ENCODE data around the gene CELF2.
"Not testable (repeated sequence)": the region's sequence is repeated elsewhere in the genome, so short reads cannot be mapped to it uniquely, and the experiment has no call there.

CELF2 gene

DNA sequence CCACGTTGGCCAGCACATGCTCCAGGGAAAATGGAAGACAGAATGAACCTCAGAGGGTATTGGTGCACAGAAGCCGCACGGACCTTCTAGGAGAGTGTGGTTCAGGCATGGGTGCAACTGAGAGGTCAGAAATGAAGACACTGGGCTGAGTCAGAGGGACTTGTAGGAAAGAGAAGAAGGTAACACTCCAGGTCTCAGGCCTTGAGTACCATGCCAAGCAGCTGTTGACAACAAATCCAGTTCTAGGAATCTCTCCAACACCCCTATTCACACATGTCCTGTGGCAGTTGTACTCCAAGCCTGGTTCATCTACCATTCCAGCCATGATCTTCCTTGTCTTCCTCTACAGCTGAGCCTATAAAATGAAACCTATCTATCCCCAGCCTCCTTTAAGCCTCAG, 342.2 kb downstream of the CELF2 start:
- H3K36me3 ChIP-seq (ENCODE audit: control insufficient read depth, low read length): no peaks in the 10 kb centered on the region
- H3K4me3 ChIP-seq (ENCODE audit: low read length): no peak overlapping the region
- no peaks in the 10 kb centered on the region for H3K27me3 ChIP-seq (ENCODE audit: control insufficient read depth, low read length)
- H3K4me1 ChIP-seq (ENCODE audit: control insufficient read depth, low read length): no peaks in the 10 kb centered on the region
- H3K79me2 ChIP-seq (ENCODE audit: control insufficient read depth, low read length): no peaks in the 10 kb centered on the region
- H3K9me2 ChIP-seq (replicated peaks; ENCODE audit: control insufficient read depth, low read length): no peaks in the 10 kb centered on the region
- no peaks in the 10 kb centered on the region for H4K20me1 ChIP-seq (ENCODE audit: control insufficient read depth, insufficient read depth, low read depth, low read length)
- no peaks in the 10 kb centered on the region for H3K9me3 ChIP-seq (ENCODE audit: control insufficient read depth, insufficient read depth, low read length)
- H3F3A ChIP-seq (ENCODE audit: control insufficient read depth, insufficient read depth): no peaks in the 10 kb centered on the region
- TF ChIP-seq, protein P1, sequence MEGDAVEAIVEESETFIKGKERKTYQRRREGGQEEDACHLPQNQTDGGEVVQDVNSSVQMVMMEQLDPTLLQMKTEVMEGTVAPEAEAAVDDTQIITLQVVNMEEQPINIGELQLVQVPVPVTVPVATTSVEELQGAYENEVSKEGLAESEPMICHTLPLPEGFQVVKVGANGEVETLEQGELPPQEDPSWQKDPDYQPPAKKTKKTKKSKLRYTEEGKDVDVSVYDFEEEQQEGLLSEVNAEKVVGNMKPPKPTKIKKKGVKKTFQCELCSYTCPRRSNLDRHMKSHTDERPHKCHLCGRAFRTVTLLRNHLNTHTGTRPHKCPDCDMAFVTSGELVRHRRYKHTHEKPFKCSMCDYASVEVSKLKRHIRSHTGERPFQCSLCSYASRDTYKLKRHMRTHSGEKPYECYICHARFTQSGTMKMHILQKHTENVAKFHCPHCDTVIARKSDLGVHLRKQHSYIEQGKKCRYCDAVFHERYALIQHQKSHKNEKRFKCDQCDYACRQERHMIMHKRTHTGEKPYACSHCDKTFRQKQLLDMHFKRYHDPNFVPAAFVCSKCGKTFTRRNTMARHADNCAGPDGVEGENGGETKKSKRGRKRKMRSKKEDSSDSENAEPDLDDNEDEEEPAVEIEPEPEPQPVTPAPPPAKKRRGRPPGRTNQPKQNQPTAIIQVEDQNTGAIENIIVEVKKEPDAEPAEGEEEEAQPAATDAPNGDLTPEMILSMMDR (IDR thresholded peaks at IDR 0.05; ENCODE audit: low read depth, low read length, poor library complexity, severe bottlenecking): no peak
- TF ChIP-seq EZH2phosphoT487 (IDR thresholded peaks at IDR 0.05; ENCODE audit: borderline replicate concordance, low read length): no peak
- H3K27ac ChIP-seq (ENCODE audit: low read depth, low read length): no peak overlapping the region
- no peak overlapping the region for H3K4me2 ChIP-seq (ENCODE audit: low read length)

DNA sequence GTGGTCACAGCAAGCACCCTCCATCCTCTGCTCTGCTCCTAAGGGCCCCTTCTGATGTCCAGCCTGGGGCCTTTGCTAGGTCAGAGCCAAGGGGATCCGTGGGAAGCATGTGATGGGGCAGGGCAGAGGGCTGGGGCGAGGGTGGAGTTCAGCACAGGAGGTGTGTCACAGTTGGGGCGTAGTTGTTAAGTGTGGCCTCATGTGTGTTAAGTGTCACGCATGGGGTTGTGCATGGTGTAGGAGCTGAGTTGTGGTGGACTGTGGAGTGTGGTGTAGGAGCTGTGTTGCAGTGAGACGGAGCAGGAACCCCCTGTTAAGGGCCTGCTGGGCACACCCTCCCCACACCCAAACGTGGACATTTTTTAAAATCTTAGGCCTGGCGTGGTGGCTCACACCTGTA, 345.8 kb downstream of the CELF2 start:
- H4K20me1 ChIP-seq (ENCODE audit: control insufficient read depth, insufficient read depth, low read depth, low read length): no peaks in the 10 kb centered on the region

GRCh38 chr10:11364241-11364640, 346.6 kb downstream of the CELF2 start:
- no peaks in the 10 kb centered on the region for H3K4me1 ChIP-seq (ENCODE audit: control insufficient read depth, low read length)
- H3K4me2 ChIP-seq (ENCODE audit: low read length): no peak overlapping the region
- no peaks in the 10 kb centered on the region for H3F3A ChIP-seq (ENCODE audit: control insufficient read depth, insufficient read depth)
- H3K79me2 ChIP-seq (ENCODE audit: control insufficient read depth, low read length): no peaks in the 10 kb centered on the region
- no peak overlapping the region for H3K4me3 ChIP-seq (ENCODE audit: low read length)
- H3K27me3 ChIP-seq (ENCODE audit: control insufficient read depth, low read length): no peaks in the 10 kb centered on the region
- no peaks in the 10 kb centered on the region for H3K9me2 ChIP-seq (replicated peaks; ENCODE audit: control insufficient read depth, low read length)
- no peaks in the 10 kb centered on the region for H3K9me3 ChIP-seq (ENCODE audit: control insufficient read depth, insufficient read depth, low read length)
- no peaks in the 10 kb centered on the region for H3K36me3 ChIP-seq (ENCODE audit: control insufficient read depth, low read length)
- no peaks in the 10 kb centered on the region for H4K20me1 ChIP-seq (ENCODE audit: control insufficient read depth, insufficient read depth, low read depth, low read length)
- TF ChIP-seq, protein P1 (IDR thresholded peaks at IDR 0.05; ENCODE audit: low read depth, low read length, poor library complexity, severe bottlenecking): no peak
- no peak for TF ChIP-seq EZH2phosphoT487 (IDR thresholded peaks at IDR 0.05; ENCODE audit: borderline replicate concordance, low read length)
- no peak overlapping the region for H3K27ac ChIP-seq (ENCODE audit: low read depth, low read length)

More for the DNA sequence above, 345.8 kb downstream of the CELF2 start:
- Histone ChIP-seq H3F3A (ENCODE audit: control insufficient read depth, insufficient read depth) (no peaks in the 10 kb centered on the region), H3K79me2 (ENCODE audit: control insufficient read depth, low read length) (no peaks in the 10 kb centered on the region), H3K4me3 (ENCODE audit: low read length) (no peak overlapping the region), H3K9me2 (replicated peaks; ENCODE audit: control insufficient read depth, low read length) (no peaks in the 10 kb centered on the region), H3K27ac (ENCODE audit: low read depth, low read length) (no peak overlapping the region), H3K27me3 (ENCODE audit: control insufficient read depth, low read length) (no peaks in the 10 kb centered on the region), H3K4me1 (ENCODE audit: control insufficient read depth, low read length) (no peaks in the 10 kb centered on the region), H3K9me3 (ENCODE audit: control insufficient read depth, insufficient read depth, low read length) (no peaks in the 10 kb centered on the region), H3K36me3 (ENCODE audit: control insufficient read depth, low read length) (no peaks in the 10 kb centered on the region), H3K4me2 (ENCODE audit: low read length) (no peak overlapping the region)
- TF ChIP-seq EZH2phosphoT487 (IDR thresholded peaks at IDR 0.05; ENCODE audit: borderline replicate concordance, low read length): no peak
- TF ChIP-seq, protein P1 (IDR thresholded peaks at IDR 0.05; ENCODE audit: low read depth, low read length, poor library complexity, severe bottlenecking): no peak

- not testable (repeated sequence) for H3K4me3 ChIP-seq (ENCODE audit: low read length); H3K27me3 ChIP-seq (ENCODE audit: control insufficient read depth, low read length)
Measured at GRCh38 chr10:11366889-11367288, 349.2 kb downstream of the CELF2 start.

More at GRCh38 chr10:11366889-11367288, 349.2 kb downstream of the CELF2 start:
- H3K27ac ChIP-seq (ENCODE audit: low read depth, low read length); H3K9me2 ChIP-seq (replicated peaks; ENCODE audit: control insufficient read depth, low read length); H4K20me1 ChIP-seq (ENCODE audit: control insufficient read depth, insufficient read depth, low read depth, low read length); H3K79me2 ChIP-seq (ENCODE audit: control insufficient read depth, low read length); H3K36me3 ChIP-seq (ENCODE audit: control insufficient read depth, low read length); H3K4me1 ChIP-seq (ENCODE audit: control insufficient read depth, low read length); H3F3A ChIP-seq (ENCODE audit: control insufficient read depth, insufficient read depth); H3K9me3 ChIP-seq (ENCODE audit: control insufficient read depth, insufficient read depth, low read length); H3K4me2 ChIP-seq (ENCODE audit: low read length): not testable (repeated sequence)

Data from DOHH2 (cell line).